HepG2 (cell line): ENCODE data around the gene CAMKK1. TPM values are rescaled to one million over a fixed set of nuclear protein-coding genes. Genes with fewer than 3 reads are reported as not detected.

Experiments
- FLYWCH1 ChIP-seq: sonication (generic); formaldehyde crosslinking; IDR thresholded peaks from 2 replicates; pipeline ENCODE4 v1.8.1; 2023; ENCODE audit warnings: mild to moderate bottlenecking, missing genetic modification reagents
- FOXA3 ChIP-seq: IDR thresholded peaks from 2 replicates; pipeline ENCODE4 v1.6.1; 2016; ENCODE audit warnings: missing genetic modification reagents, missing compliant biosample characterization
- HMG20B ChIP-seq: conservative IDR thresholded peaks from 2 replicates; pipeline ENCODE4 v1.6.1; 2016; ENCODE audit warnings: missing genetic modification reagents, missing compliant biosample characterization
- KLF11 ChIP-seq: IDR thresholded peaks from 2 replicates; pipeline ENCODE4 v1.6.1; 2016; ENCODE audit warnings: missing compliant biosample characterization
- MZF1 ChIP-seq: sonication (generic); formaldehyde crosslinking; IDR thresholded peaks from 2 replicates; pipeline ENCODE4 v1.8.1; 2023; ENCODE audit warnings: mild to moderate bottlenecking, missing genetic modification reagents, borderline replicate concordance
- RAD21 ChIP-seq: fragments of 450-650 bp; formaldehyde crosslinking; IDR thresholded peaks from 2 replicates; pipeline ENCODE4 v1.5.0; 2020; ENCODE audit warnings: mild to moderate bottlenecking
- RBM22 ChIP-seq: fragments of 200-400 bp; formaldehyde crosslinking; optimal IDR thresholded peaks from 2 replicates; pipeline ENCODE3; 2017; ENCODE audit warnings: mild to moderate bottlenecking, low read length, moderate library complexity
- SMC3 ChIP-seq: IDR thresholded peaks from 2 replicates; pipeline ENCODE4 v1.6.1; 2011; ENCODE audit warnings: low read length, improper control_type of control experiment
- SP2 ChIP-seq: sonication (generic); formaldehyde crosslinking; IDR thresholded peaks from 2 replicates; pipeline ENCODE4 v1.5.1; 2020; ENCODE audit warnings: mild to moderate bottlenecking, missing genetic modification reagents
- SRSF1 ChIP-seq: fragments of 200-400 bp; formaldehyde crosslinking; optimal IDR thresholded peaks from 2 replicates; pipeline ENCODE3; 2017; ENCODE audit warnings: mild to moderate bottlenecking, low read depth, low read length, moderate library complexity
- TCF7L2 ChIP-seq: IDR thresholded peaks from 2 replicates; pipeline ENCODE4 v1.6.1; 2011; ENCODE audit warnings: mild to moderate bottlenecking, low read depth, low read length, moderate library complexity
- ZFX ChIP-seq: sonication (generic); formaldehyde crosslinking; IDR thresholded peaks from 2 replicates; pipeline ENCODE4 v1.4.0; 2020; ENCODE audit warnings: mild to moderate bottlenecking, low read depth, missing genetic modification reagents, moderate library complexity
- ZMYM3 ChIP-seq: sonication (generic); formaldehyde crosslinking; IDR thresholded peaks from 2 replicates; pipeline ENCODE4 v1.5.1; 2020; ENCODE audit warnings: mild to moderate bottlenecking, missing genetic modification reagents
- ZNF232 ChIP-seq: sonication (generic); formaldehyde crosslinking; IDR thresholded peaks from 2 replicates; pipeline ENCODE4 v1.4.0; 2020; ENCODE audit warnings: missing genetic modification reagents, borderline replicate concordance
- ZNF558 ChIP-seq: sonication (generic); formaldehyde crosslinking; IDR thresholded peaks from 2 replicates; pipeline ENCODE4 v1.9.0; 2022; ENCODE audit warnings: mild to moderate bottlenecking, missing genetic modification reagents, borderline replicate concordance
- ZNF576 ChIP-seq: sonication (generic); formaldehyde crosslinking; IDR thresholded peaks from 2 replicates; pipeline ENCODE4 v1.4.0; 2020; ENCODE audit warnings: mild to moderate bottlenecking, missing genetic modification reagents
- polyA plus RNA-seq, 8 experiments: library from polyadenylated mRNA; depleted of rRNA in 3 of 8; stranded (reverse) in 7 of 8; unstranded in 1 of 8; fragments of >200 nt; fragmentation: Illumina TruSeq in 4 of 8; extraction: Trizol in 4 of 8; gene quantifications; 2 replicates each; pipeline versions ENCODE4 v1.2.1 to v1.2.3, GENCODE V29; 2011 to 2016; ENCODE audit warnings: low read depth in 4 of 8, missing spikeins in 1 of 8, mixed read lengths in 1 of 8; ENCODE audit not compliant: insufficient read depth in 1 of 8
- total RNA-seq, 5 experiments: library from RNA; depleted of rRNA; stranded (reverse); fragments of >200 nt; fragmentation: Illumina TruSeq; extraction: Trizol; gene quantifications; 2 replicates each; pipeline ENCODE4 v1.2.3, GENCODE V29; 2016; ENCODE audit warnings: low read depth in 1 of 5
- TF ChIP-seq, protein P1 (sequence below): sonication (generic); formaldehyde crosslinking; IDR thresholded peaks from 2 replicates; pipeline ENCODE4 v1.5.1; 2020; ENCODE audit warnings: mild to moderate bottlenecking, missing genetic modification reagents, moderate library complexity
- TF ChIP-seq, protein P2 (sequence below): IDR thresholded peaks from 2 replicates; pipeline ENCODE4 v1.6.1; 2012; ENCODE audit warnings: inconsistent platforms
- TF ChIP-seq, protein P3 (sequence below): sonication (generic); formaldehyde crosslinking; IDR thresholded peaks from 2 replicates; pipeline ENCODE4 v1.5.1; 2020; ENCODE audit warnings: mild to moderate bottlenecking, moderate library complexity, missing genetic modification reagents
- TF ChIP-seq, protein P4 (sequence below): sonication (generic); formaldehyde crosslinking; conservative IDR thresholded peaks from 2 replicates; pipeline ENCODE4 v1.5.0; 2020; ENCODE audit warnings: missing genetic modification reagents

Gene CAMKK1
- total and polyA plus RNA-seq, 2 of the 13 experiments (the other 11 are each of a cell fraction or from before 2014, with no cell fraction given), result 1.5 to 1.6 TPM

DNA sequence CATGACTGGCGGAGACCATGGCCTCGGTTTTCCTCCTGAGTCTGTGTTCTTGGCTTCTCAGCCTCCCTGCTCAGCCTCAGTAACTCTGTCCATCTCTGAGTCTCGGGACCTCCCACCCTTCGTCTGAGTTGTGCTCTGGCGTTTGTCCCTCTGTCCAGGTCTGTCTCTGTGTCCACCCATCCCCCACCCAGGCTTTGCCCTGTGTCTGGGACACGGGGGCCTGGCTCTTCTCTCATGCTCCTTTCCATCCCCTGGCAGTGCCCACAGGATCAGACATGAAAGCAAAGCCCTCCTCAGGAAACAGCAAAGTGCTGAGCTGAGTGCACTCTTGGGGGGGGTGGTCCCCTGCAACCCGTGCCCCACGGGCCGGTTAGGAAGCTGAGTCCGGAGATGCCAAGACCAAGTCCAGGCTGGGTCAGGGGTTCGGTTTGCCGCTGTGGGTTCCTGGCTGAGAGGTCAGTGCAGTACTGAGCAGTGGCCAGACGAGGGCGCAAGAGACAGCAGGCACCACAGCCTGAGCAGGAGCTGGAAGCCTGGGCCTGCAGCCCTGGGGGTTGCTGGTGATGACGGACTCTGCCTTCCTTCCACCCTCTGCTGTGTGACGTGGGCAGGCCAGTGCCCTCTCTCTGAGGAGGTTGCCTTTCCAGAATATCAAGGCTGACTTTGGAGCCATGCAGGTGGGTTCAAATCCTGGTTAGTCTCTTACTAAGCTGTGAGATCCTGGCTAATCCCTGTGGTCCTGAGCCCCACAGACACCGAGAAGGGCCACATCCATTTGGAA lies 20.9 kb upstream of the CAMKK1 start (continued):
- TF ChIP-seq, protein P1, sequence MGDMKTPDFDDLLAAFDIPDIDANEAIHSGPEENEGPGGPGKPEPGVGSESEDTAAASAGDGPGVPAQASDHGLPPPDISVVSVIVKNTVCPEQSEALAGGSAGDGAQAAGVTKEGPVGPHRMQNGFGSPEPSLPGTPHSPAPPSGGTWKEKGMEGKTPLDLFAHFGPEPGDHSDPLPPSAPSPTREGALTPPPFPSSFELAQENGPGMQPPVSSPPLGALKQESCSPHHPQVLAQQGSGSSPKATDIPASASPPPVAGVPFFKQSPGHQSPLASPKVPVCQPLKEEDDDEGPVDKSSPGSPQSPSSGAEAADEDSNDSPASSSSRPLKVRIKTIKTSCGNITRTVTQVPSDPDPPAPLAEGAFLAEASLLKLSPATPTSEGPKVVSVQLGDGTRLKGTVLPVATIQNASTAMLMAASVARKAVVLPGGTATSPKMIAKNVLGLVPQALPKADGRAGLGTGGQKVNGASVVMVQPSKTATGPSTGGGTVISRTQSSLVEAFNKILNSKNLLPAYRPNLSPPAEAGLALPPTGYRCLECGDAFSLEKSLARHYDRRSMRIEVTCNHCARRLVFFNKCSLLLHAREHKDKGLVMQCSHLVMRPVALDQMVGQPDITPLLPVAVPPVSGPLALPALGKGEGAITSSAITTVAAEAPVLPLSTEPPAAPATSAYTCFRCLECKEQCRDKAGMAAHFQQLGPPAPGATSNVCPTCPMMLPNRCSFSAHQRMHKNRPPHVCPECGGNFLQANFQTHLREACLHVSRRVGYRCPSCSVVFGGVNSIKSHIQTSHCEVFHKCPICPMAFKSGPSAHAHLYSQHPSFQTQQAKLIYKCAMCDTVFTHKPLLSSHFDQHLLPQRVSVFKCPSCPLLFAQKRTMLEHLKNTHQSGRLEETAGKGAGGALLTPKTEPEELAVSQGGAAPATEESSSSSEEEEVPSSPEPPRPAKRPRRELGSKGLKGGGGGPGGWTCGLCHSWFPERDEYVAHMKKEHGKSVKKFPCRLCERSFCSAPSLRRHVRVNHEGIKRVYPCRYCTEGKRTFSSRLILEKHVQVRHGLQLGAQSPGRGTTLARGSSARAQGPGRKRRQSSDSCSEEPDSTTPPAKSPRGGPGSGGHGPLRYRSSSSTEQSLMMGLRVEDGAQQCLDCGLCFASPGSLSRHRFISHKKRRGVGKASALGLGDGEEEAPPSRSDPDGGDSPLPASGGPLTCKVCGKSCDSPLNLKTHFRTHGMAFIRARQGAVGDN, result peak; percentile 63
- no peak for TF ChIP-seq TCF7L2
- TF ChIP-seq FOXA3 (CRISPR knock-in tag), result 0 out of 2 replicates have a peak, but pooled peaks have one; percentile 6
- no peak for TF ChIP-seq ZMYM3 (CRISPR knock-in tag)
- TF ChIP-seq SRSF1, result no peak
- peak; percentile 94 for TF ChIP-seq RAD21
- TF ChIP-seq RBM22, result no peak
- no peak for TF ChIP-seq HMG20B
- no peak for TF ChIP-seq ZNF558 (CRISPR knock-in tag)
- peak; percentile 68; the same call in 1 of the 2 replicates for TF ChIP-seq SMC3
- TF ChIP-seq, protein P2, sequence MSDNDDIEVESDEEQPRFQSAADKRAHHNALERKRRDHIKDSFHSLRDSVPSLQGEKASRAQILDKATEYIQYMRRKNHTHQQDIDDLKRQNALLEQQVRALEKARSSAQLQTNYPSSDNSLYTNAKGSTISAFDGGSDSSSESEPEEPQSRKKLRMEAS, result peak; percentile 24; the same call in 1 of the 2 replicates
- TF ChIP-seq ZFX (CRISPR knock-in tag), result peak; percentile 61
- no peak for TF ChIP-seq SP2 (CRISPR knock-in tag)
- TF ChIP-seq KLF11 (CRISPR knock-in tag), result no peak
- 0 out of 2 replicates have a peak, but pooled peaks have one; percentile 20 for TF ChIP-seq ZNF576 (CRISPR knock-in tag)
- TF ChIP-seq, protein P3, sequence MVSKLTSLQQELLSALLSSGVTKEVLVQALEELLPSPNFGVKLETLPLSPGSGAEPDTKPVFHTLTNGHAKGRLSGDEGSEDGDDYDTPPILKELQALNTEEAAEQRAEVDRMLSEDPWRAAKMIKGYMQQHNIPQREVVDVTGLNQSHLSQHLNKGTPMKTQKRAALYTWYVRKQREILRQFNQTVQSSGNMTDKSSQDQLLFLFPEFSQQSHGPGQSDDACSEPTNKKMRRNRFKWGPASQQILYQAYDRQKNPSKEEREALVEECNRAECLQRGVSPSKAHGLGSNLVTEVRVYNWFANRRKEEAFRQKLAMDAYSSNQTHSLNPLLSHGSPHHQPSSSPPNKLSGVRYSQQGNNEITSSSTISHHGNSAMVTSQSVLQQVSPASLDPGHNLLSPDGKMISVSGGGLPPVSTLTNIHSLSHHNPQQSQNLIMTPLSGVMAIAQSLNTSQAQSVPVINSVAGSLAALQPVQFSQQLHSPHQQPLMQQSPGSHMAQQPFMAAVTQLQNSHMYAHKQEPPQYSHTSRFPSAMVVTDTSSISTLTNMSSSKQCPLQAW (CRISPR knock-in tag), result 0 out of 2 replicates have a peak, but pooled peaks have one; percentile 54
- no peak for TF ChIP-seq FLYWCH1 (CRISPR knock-in tag)
- TF ChIP-seq, protein P4, sequence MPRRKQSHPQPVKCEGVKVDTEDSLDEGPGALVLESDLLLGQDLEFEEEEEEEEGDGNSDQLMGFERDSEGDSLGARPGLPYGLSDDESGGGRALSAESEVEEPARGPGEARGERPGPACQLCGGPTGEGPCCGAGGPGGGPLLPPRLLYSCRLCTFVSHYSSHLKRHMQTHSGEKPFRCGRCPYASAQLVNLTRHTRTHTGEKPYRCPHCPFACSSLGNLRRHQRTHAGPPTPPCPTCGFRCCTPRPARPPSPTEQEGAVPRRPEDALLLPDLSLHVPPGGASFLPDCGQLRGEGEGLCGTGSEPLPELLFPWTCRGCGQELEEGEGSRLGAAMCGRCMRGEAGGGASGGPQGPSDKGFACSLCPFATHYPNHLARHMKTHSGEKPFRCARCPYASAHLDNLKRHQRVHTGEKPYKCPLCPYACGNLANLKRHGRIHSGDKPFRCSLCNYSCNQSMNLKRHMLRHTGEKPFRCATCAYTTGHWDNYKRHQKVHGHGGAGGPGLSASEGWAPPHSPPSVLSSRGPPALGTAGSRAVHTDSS, result no peak
- no peak for TF ChIP-seq ZNF232 (CRISPR knock-in tag)
- no peak for TF ChIP-seq MZF1
